ENCODE data around the gene WDR33. TPM values are rescaled to one million over a fixed set of nuclear protein-coding genes. Genes with fewer than 3 reads are reported as not detected.
"Not testable (repeated sequence)": the region's sequence is repeated elsewhere in the genome, so short reads cannot be mapped to it uniquely, and the experiment has no call there.

WDR33 gene
- total RNA-seq, 1 experiment from 2014 or later: 36.6 TPM

GRCh38 chr2:127768775-127769479 lies 42.0 kb downstream of the WDR33 start:
- Histone ChIP-seq H3K27ac (no peak overlapping the region), H3K27me3 (replicated peaks) (no peaks in the 10 kb centered on the region)
- DNase-seq (ENCODE audit: low read depth in 1 of 2, low spot score in 2 of 2): no peak

GRCh38 chr2:127763776-127764175 lies 47.2 kb downstream of the WDR33 start:
- no peaks in the 10 kb centered on the region for H3K27me3 ChIP-seq (replicated peaks)
- no peaks in the 10 kb centered on the region for H3K9me3 ChIP-seq (replicated peaks)
- H3K27ac ChIP-seq: no peak overlapping the region
- DNase-seq (ENCODE audit: low read depth in 1 of 2, low spot score in 2 of 2): no peak
- no peak overlapping the region for H3K4me3 ChIP-seq
- H3K4me1 ChIP-seq (replicated peaks): no peaks in the 10 kb centered on the region
- H3K36me3 ChIP-seq: peaks cover 77% of the 10 kb centered on the region

More at GRCh38 chr2:127768775-127769479, 42.0 kb downstream of the WDR33 start:
- Histone ChIP-seq H3K4me1 (replicated peaks) (peaks cover 14% of the 10 kb centered on the region), H3K36me3 (peaks cover 52% of the 10 kb centered on the region), H3K9me3 (replicated peaks) (no peaks in the 10 kb centered on the region), H3K4me3 (no peak overlapping the region)

- Histone ChIP-seq H3K36me3 (peaks cover 75% of the 10 kb centered on the region), H3K27ac (no peak overlapping the region)
Measured at GRCh38 chr2:127762846-127763245, 48.1 kb downstream of the WDR33 start.

GRCh38 chr2:127762441-127762840 lies 48.5 kb downstream of the WDR33 start:
- no peak overlapping the region for H3K27ac ChIP-seq
- H3K4me3 ChIP-seq: no peak overlapping the region
- no peaks in the 10 kb centered on the region for H3K27me3 ChIP-seq (replicated peaks)
- no peaks in the 10 kb centered on the region for H3K9me3 ChIP-seq (replicated peaks)
- H3K36me3 ChIP-seq: peaks cover 74% of the 10 kb centered on the region
- no peaks in the 10 kb centered on the region for H3K4me1 ChIP-seq (replicated peaks)
- no peak for DNase-seq (ENCODE audit: low read depth in 1 of 2, low spot score in 2 of 2)

More at GRCh38 chr2:127762846-127763245, 48.1 kb downstream of the WDR33 start:
- Histone ChIP-seq H3K4me1 (replicated peaks) (no peaks in the 10 kb centered on the region), H3K4me3 (no peak overlapping the region), H3K9me3 (replicated peaks) (no peaks in the 10 kb centered on the region), H3K27me3 (replicated peaks) (no peaks in the 10 kb centered on the region)
- DNase-seq (ENCODE audit: low read depth in 1 of 2, low spot score in 2 of 2): no peak

- no peaks in the 10 kb centered on the region for H3K27me3 ChIP-seq (replicated peaks)
- H3K4me1 ChIP-seq (replicated peaks): no peaks in the 10 kb centered on the region
- H3K9me3 ChIP-seq (replicated peaks): no peaks in the 10 kb centered on the region
- no peak overlapping the region for H3K4me3 ChIP-seq
- no peak overlapping the region for H3K27ac ChIP-seq
- peaks cover 57% of the 10 kb centered on the region for H3K36me3 ChIP-seq
- no peak for DNase-seq (ENCODE audit: low read depth in 1 of 2, low spot score in 2 of 2)
Measured at GRCh38 chr2:127759931-127760330, 51.0 kb downstream of the WDR33 start.

- H3K9me3 ChIP-seq (replicated peaks): no peaks in the 10 kb centered on the region
- DNase-seq (ENCODE audit: low read depth in 1 of 2, low spot score in 2 of 2): no peak
- peaks cover 5% of the 10 kb centered on the region; the same call in 1 of the 2 replicates for H3K4me1 ChIP-seq (replicated peaks)
- no peak overlapping the region for H3K27ac ChIP-seq
- no peak overlapping the region for H3K4me3 ChIP-seq
- H3K27me3 ChIP-seq (replicated peaks): no peaks in the 10 kb centered on the region
- H3K36me3 ChIP-seq: peaks cover 23% of the 10 kb centered on the region
Measured at GRCh38 chr2:127754186-127754585, 56.8 kb downstream of the WDR33 start.

GRCh38 chr2:127753374-127753773 lies 57.6 kb downstream of the WDR33 start:
- H3K27ac ChIP-seq: no peak overlapping the region
- H3K36me3 ChIP-seq: peaks cover 21% of the 10 kb centered on the region
- H3K4me3 ChIP-seq: no peak overlapping the region
- no peaks in the 10 kb centered on the region for H3K27me3 ChIP-seq (replicated peaks)
- DNase-seq (ENCODE audit: low read depth in 1 of 2, low spot score in 2 of 2): no peak
- H3K4me1 ChIP-seq (replicated peaks): peaks cover 5% of the 10 kb centered on the region; the same call in 1 of the 2 replicates
- H3K9me3 ChIP-seq (replicated peaks): no peaks in the 10 kb centered on the region

- H3K4me3 ChIP-seq; H3K9me3 ChIP-seq (replicated peaks); H3K27ac ChIP-seq; H3K27me3 ChIP-seq (replicated peaks); DNase-seq (ENCODE audit: low read depth in 1 of 2, low spot score in 2 of 2); H3K4me1 ChIP-seq (replicated peaks): not testable (repeated sequence)
- H3K36me3 ChIP-seq: peaks cover 36% of the 10 kb centered on the region
Measured at GRCh38 chr2:127749537-127749936, 61.4 kb downstream of the WDR33 start.

- no peaks in the 10 kb centered on the region for H3K27me3 ChIP-seq (replicated peaks)
- H3K9me3 ChIP-seq (replicated peaks): no peaks in the 10 kb centered on the region
- no peak for DNase-seq (ENCODE audit: low read depth in 1 of 2, low spot score in 2 of 2)
- H3K4me3 ChIP-seq: no peak overlapping the region
- no peak overlapping the region for H3K27ac ChIP-seq
- peaks cover 7% of the 10 kb centered on the region for H3K4me1 ChIP-seq (replicated peaks)
- H3K36me3 ChIP-seq: peaks cover 39% of the 10 kb centered on the region
Measured at GRCh38 chr2:127747621-127748020, 63.4 kb downstream of the WDR33 start.

- H3K27me3 ChIP-seq (replicated peaks): no peaks in the 10 kb centered on the region
- peaks cover 5% of the 10 kb centered on the region; the same call in 1 of the 2 replicates for H3K4me1 ChIP-seq (replicated peaks)
- H3K27ac ChIP-seq: no peak overlapping the region
- H3K36me3 ChIP-seq: peaks cover 49% of the 10 kb centered on the region
- H3K9me3 ChIP-seq (replicated peaks): no peaks in the 10 kb centered on the region
- no peak overlapping the region for H3K4me3 ChIP-seq
- DNase-seq (ENCODE audit: low read depth in 1 of 2, low spot score in 2 of 2): no peak
Measured at GRCh38 chr2:127743477-127744026, 67.4 kb downstream of the WDR33 start.

- H3K9me3 ChIP-seq (replicated peaks): no peaks in the 10 kb centered on the region
- no peak overlapping the region for H3K27ac ChIP-seq
- H3K36me3 ChIP-seq: peaks cover 38% of the 10 kb centered on the region
- no peak overlapping the region for H3K4me3 ChIP-seq
- H3K27me3 ChIP-seq (replicated peaks): no peaks in the 10 kb centered on the region
- DNase-seq (ENCODE audit: low read depth in 1 of 2, low spot score in 2 of 2): no peak
- peaks cover 5% of the 10 kb centered on the region; the same call in 1 of the 2 replicates for H3K4me1 ChIP-seq (replicated peaks)
Measured at GRCh38 chr2:127740665-127741288, 70.2 kb downstream of the WDR33 start.

GRCh38 chr2:127739800-127740199 lies 71.2 kb downstream of the WDR33 start:
- H3K4me3 ChIP-seq: no peak overlapping the region
- H3K36me3 ChIP-seq: peaks cover 31% of the 10 kb centered on the region
- H3K9me3 ChIP-seq (replicated peaks): no peaks in the 10 kb centered on the region
- 0 out of 2 replicates have a peak, but pooled peaks cover 5% of the 10 kb centered on the region for H3K4me1 ChIP-seq (replicated peaks)
- no peaks in the 10 kb centered on the region for H3K27me3 ChIP-seq (replicated peaks)
- DNase-seq (ENCODE audit: low read depth in 1 of 2, low spot score in 2 of 2): no peak
- H3K27ac ChIP-seq: no peak overlapping the region

GRCh38 chr2:127737892-127738291 lies 73.1 kb downstream of the WDR33 start:
- Histone ChIP-seq H3K4me3 (no peak overlapping the region), H3K27ac (no peak overlapping the region), H3K36me3 (peaks cover 17% of the 10 kb centered on the region), H3K9me3 (replicated peaks) (no peaks in the 10 kb centered on the region), H3K4me1 (replicated peaks) (peaks cover 10% of the 10 kb centered on the region), H3K27me3 (replicated peaks) (no peaks in the 10 kb centered on the region)
- no peak for DNase-seq (ENCODE audit: low read depth in 1 of 2, low spot score in 2 of 2)
